Muscle of leg (tissue), 11 donors: ENCODE measurements around the gene CCDC27. TPM values are rescaled to one million over a fixed set of nuclear protein-coding genes. Genes with fewer than 3 reads are reported as not detected.

Experiments
- DNase-seq: peaks from one replicate; pipeline ENCODE4 v3.0.0; 2013
- H3K27ac ChIP-seq: one replicate; pipeline ENCODE4 v1.5.1; 2013; ENCODE audit warnings: mild to moderate bottlenecking, low read length, control low read depth
- H3K27me3 ChIP-seq: one replicate; pipeline ENCODE4 v1.6.1; 2013; ENCODE audit warnings: low read length; ENCODE audit not compliant: control insufficient read depth, insufficient read depth
- H3K36me3 ChIP-seq: one replicate; pipeline ENCODE4 v1.6.1; 2013; ENCODE audit warnings: low read length; ENCODE audit not compliant: control insufficient read depth, insufficient read depth
- H3K4me1 ChIP-seq: one replicate; pipeline ENCODE4 v1.6.1; 2013; ENCODE audit warnings: low read length; ENCODE audit not compliant: control insufficient read depth, insufficient read depth
- H3K4me3 ChIP-seq: one replicate; pipeline ENCODE4 v1.5.1; 2013; ENCODE audit warnings: low read length, control low read depth
- H3K9me3 ChIP-seq: replicated peaks from 2 replicates; pipeline ENCODE4 v1.6.1; 2013; ENCODE audit warnings: low read depth, low read length; ENCODE audit not compliant: control insufficient read depth
- WGBS: methylation state at CpG from one replicate; pipeline ENCODE4 v1.1.5; 2013; ENCODE audit warnings: missing lambda C conversion rate; ENCODE audit not compliant: insufficient coverage; 5-methylcytosine and 5-hydroxymethylcytosine counted together
- polyA plus RNA-seq, 8 donors: library from polyadenylated mRNA; unstranded; fragments of 120-200 nt; gene quantifications; one replicate each; pipeline versions ENCODE4 v1.2.1 to v1.2.3, GENCODE V29; 2013; ENCODE audit warnings: inconsistent platforms in 1 of 8, low replicate concordance in 1 of 8; ENCODE audit not compliant: insufficient read length in 8 of 8, insufficient read depth in 1 of 8
- total RNA-seq: library from RNA; stranded (reverse); fragments of 120-200 nt; gene quantifications from one replicate; pipeline ENCODE4 v1.2.4, GENCODE V29; 2013

Gene CCDC27
- total and polyA plus RNA-seq, 9 donors = 0.07 to 0.18 (median 0.10) TPM; not detected in 1

GRCh38 chr1:3753656-3754454, 1.6 kb downstream of the CCDC27 start:
- peaks cover 8% of the 10 kb centered on the region for H3K4me1 ChIP-seq
- H3K27me3 ChIP-seq = peaks cover 14% of the 10 kb centered on the region
- H3K36me3 ChIP-seq = no peaks in the 10 kb centered on the region
- no peak overlapping the region for H3K4me3 ChIP-seq
- H3K9me3 ChIP-seq = no peaks in the 10 kb centered on the region
- no peak for DNase-seq
- WGBS = 78% methylated on average over 14 of the region's 20 CpGs
- no peak overlapping the region for H3K27ac ChIP-seq

DNA sequence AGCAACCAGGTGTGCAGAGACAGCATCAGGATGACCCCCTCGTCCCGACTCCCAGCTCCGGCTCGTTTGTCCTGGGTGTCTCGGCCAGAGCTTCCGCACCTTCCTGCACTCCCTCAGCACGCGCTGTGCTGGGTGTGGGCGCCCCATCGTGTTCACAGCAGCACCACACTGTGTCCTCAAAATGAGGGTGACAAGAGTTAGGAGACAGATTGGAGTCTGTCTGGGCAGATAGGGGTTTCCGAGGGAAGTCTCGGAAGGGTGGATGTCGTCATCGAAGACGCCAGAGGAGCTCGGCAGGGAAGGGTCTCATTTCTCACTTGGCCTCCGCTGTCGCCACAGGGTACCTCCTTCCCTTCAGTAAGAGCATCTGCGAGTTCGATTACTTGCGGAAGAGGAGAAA, 4.1 kb downstream of the CCDC27 start:
- Histone ChIP-seq H3K36me3 (no peaks in the 10 kb centered on the region), H3K4me3 (no peak overlapping the region), H3K9me3 (peaks cover 4% of the 10 kb centered on the region), H3K27me3 (peaks cover 17% of the 10 kb centered on the region), H3K27ac (no peak overlapping the region), H3K4me1 (peaks cover 8% of the 10 kb centered on the region)
- WGBS = 70% methylated on average over 18 of the region's 21 CpGs
- no peak for DNase-seq

GRCh38 chr1:3759164-3759563, 6.9 kb downstream of the CCDC27 start:
- no peak for DNase-seq
- Histone ChIP-seq H3K27ac (no peak overlapping the region), H3K4me1 (peaks cover 4% of the 10 kb centered on the region), H3K36me3 (no peaks in the 10 kb centered on the region), H3K27me3 (peaks cover 19% of the 10 kb centered on the region), H3K9me3 (peaks cover 4% of the 10 kb centered on the region), H3K4me3 (no peak overlapping the region)
- no CpG with 5 or more reads among the region's 6 CpGs for WGBS

DNA sequence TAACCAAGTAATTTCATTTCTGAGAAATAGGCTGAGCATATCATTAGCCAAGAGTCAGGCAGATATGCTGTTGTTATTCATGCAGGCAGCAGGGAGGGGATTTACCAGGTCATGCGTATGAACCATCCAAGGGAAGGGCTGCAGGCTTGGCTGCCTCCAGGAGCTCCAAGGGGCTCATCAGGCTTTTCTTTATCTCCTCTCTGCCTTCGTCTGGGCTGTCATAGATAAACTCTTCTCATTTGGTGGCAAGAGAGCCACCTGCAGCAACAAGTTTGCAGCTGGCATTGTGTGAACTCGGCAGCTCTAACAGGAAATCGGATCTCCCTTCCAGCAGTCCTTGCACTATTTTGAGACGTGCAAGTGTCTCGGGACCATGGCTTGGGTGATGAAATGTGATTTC, 7.5 kb downstream of the CCDC27 start:
- no peak overlapping the region for H3K27ac ChIP-seq
- no peaks in the 10 kb centered on the region for H3K4me1 ChIP-seq
- no peaks in the 10 kb centered on the region for H3K36me3 ChIP-seq
- H3K9me3 ChIP-seq = peaks cover 4% of the 10 kb centered on the region
- no peak overlapping the region for H3K4me3 ChIP-seq
- H3K27me3 ChIP-seq = peaks cover 19% of the 10 kb centered on the region
- DNase-seq = no peak
- 38% methylated on average over 4 of the region's 6 CpGs for WGBS

- WGBS = 76% methylated on average over 14 of the region's 17 CpGs
These were observed 9.2 kb downstream of the CCDC27 start for GRCh38 chr1:3761296-3762010.

DNA sequence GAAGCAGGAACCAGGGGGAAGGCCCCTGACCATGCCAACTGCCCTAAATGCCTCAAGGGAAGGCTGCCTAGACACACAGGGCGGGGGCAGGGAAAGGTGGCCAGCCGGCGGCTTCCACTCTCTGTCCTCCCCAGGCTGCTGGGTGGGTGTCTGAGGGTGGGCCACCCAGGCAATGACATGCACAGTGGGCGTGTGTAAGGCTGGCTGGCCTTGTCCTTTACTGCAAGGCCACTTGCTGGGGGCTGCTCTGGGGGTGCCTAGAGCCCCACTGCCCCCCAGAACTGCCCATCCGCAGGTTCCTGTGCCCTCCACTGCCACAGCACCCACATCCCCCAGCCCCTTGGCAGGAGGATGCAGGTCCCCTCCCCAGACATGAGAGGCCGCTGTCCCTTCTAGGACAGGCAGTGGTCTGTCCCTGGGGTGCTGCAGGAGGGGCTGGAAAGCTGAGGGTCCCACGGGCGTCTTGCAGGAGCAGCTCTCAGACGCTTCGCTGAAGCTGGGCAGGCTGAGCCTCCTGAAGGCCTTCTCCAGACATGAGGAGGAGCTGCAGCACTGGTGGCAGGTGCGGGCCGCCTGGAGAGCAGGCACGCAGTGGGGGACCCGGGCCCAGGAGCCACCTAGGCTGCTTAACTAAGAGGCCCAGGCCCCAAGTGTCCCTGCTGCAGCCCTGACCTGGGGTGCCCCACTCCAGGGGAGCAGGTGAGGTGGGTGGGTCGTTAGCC, 10.1 kb downstream of the CCDC27 start:
- DNase-seq = no peak
- H3K27me3 ChIP-seq = peaks cover 14% of the 10 kb centered on the region

More at GRCh38 chr1:3761296-3762010, 9.2 kb downstream of the CCDC27 start:
- Histone ChIP-seq H3K27me3 (peaks cover 18% of the 10 kb centered on the region), H3K9me3 (peaks cover 4% of the 10 kb centered on the region), H3K27ac (no peak overlapping the region), H3K4me1 (no peaks in the 10 kb centered on the region), H3K36me3 (no peaks in the 10 kb centered on the region), H3K4me3 (no peak overlapping the region)
- DNase-seq = no peak

GRCh38 chr1:3762873-3763228, 10.6 kb downstream of the CCDC27 start:
- no peaks in the 10 kb centered on the region for H3K36me3 ChIP-seq
- WGBS = 81% methylated on average over 9 of the region's 12 CpGs
- H3K4me3 ChIP-seq = no peak overlapping the region
- peaks cover 16% of the 10 kb centered on the region for H3K27me3 ChIP-seq
- H3K4me1 ChIP-seq = no peaks in the 10 kb centered on the region
- no peak for DNase-seq
- H3K9me3 ChIP-seq = peaks cover 4% of the 10 kb centered on the region
- H3K27ac ChIP-seq = no peak overlapping the region

More for the DNA sequence above, 10.1 kb downstream of the CCDC27 start:
- no peak overlapping the region for H3K27ac ChIP-seq
- H3K4me1 ChIP-seq = no peaks in the 10 kb centered on the region
- no peak overlapping the region for H3K4me3 ChIP-seq
- peaks cover 4% of the 10 kb centered on the region for H3K9me3 ChIP-seq
- WGBS = 75% methylated on average over 14 of the region's 15 CpGs
- no peaks in the 10 kb centered on the region for H3K36me3 ChIP-seq

DNA sequence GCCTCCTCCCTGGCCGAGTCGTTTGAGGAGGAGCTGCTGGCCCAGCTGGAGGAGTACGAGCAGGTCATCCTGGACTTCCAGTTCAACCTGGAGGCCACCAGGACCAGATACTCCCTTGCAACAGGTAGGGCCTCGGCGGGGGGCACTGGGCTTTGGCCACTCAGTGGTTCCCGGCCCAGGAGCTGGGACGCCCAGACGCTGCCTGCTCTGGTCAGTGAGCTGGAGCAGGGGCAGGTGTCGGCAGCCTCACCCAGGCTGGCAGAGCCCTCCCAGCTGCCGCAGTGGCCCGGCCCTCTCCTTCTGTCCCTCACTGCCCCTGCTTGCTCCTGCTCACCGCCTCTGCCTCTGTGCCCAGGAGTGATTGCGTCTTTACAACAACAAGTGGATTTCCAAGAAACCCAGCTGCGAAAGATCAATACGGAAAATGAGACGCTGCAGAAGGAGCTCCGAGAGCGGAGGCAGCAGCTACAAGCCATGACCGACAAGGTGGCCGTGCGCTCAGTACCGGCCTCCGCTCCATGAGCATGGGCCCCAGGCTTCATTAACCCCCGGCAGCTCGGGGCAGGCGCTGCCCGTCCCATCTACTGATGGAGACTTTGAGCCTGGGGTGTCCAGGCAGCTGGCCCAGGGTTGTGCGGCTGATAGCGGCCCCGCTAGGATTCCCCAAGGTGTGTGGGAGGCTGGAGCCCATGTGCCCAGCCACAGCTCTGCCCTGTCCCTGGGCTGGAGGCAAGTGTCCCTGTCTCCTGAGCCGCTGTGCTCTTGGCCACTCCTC, 11.3 kb downstream of the CCDC27 start:
- 66% methylated on average over 31 of the region's 31 CpGs for whole genome bisulfite sequencing
- no peak overlapping the region for H3K4me3 ChIP-seq
- H3K36me3 ChIP-seq = no peaks in the 10 kb centered on the region
- no peak for DNase-seq
- no peaks in the 10 kb centered on the region for H3K4me1 ChIP-seq
- peaks cover 16% of the 10 kb centered on the region for H3K27me3 ChIP-seq
- H3K27ac ChIP-seq = no peak overlapping the region
- peaks cover 4% of the 10 kb centered on the region for H3K9me3 ChIP-seq

- Histone ChIP-seq H3K9me3 (no peaks in the 10 kb centered on the region), H3K4me3 (no peak overlapping the region), H3K4me1 (peaks cover 13% of the 10 kb centered on the region), H3K27me3 (peaks cover 14% of the 10 kb centered on the region), H3K27ac (no peak overlapping the region), H3K36me3 (no peaks in the 10 kb centered on the region)
- whole genome bisulfite sequencing = 94% methylated on average over 9 of the region's 17 CpGs
- DNase-seq = no peak
These were observed 15.2 kb downstream of the CCDC27 start for GRCh38 chr1:3767328-3767925.
